Measurements from ENCODE around the gene PCDH8. TPM values are rescaled to one million over a fixed set of nuclear protein-coding genes. Genes with fewer than 3 reads are reported as not detected.

PCDH8 gene, protein sequence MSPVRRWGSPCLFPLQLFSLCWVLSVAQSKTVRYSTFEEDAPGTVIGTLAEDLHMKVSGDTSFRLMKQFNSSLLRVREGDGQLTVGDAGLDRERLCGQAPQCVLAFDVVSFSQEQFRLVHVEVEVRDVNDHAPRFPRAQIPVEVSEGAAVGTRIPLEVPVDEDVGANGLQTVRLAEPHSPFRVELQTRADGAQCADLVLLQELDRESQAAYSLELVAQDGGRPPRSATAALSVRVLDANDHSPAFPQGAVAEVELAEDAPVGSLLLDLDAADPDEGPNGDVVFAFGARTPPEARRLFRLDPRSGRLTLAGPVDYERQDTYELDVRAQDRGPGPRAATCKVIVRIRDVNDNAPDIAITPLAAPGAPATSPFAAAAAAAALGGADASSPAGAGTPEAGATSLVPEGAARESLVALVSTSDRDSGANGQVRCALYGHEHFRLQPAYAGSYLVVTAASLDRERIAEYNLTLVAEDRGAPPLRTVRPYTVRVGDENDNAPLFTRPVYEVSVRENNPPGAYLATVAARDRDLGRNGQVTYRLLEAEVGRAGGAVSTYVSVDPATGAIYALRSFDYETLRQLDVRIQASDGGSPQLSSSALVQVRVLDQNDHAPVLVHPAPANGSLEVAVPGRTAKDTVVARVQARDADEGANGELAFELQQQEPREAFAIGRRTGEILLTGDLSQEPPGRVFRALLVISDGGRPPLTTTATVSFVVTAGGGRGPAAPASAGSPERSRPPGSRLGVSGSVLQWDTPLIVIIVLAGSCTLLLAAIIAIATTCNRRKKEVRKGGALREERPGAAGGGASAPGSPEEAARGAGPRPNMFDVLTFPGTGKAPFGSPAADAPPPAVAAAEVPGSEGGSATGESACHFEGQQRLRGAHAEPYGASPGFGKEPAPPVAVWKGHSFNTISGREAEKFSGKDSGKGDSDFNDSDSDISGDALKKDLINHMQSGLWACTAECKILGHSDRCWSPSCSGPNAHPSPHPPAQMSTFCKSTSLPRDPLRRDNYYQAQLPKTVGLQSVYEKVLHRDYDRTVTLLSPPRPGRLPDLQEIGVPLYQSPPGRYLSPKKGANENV
- total RNA-seq: 0.27 TPM

DNA sequence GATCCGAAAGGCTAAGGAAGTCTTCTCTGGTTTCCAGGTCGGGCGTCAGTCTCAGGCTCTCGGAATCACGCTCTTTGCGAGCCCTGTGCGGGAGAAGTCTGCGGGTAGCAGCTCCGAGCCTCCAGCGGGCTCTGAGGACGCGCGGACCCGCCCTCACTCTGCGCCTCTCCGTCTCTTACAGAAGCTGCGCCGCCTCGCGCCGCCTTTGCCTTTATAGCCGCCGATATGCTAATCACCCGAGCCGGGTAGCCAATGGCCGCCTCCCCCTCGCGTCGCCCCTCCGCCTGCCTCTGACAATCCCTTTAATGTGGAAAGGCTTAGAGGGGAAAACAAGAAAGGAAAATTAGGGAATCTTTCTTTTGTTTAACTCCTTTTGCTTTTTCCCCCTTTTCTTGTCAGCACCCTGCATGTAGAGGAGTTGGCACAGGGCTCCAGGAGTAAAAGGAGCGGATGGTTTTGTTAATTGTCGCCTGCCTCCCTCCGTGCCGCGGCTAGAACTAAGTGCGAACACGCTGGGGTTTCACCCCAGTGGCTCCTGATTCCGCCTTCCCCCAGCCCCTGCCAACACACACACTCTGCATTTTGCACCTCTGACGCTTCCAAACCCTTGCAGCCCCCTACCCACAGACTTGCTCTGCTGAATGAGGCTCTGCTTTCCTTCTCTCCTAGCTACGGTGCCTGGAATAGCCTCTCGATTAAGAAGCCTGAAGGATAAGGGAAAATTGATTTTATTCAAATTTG, at the start of gene PCDH8:
TSS of gene PCDH8 (minus strand) at position 186 of the 741 bp plus-strand sequence. CDS start 204 bp downstream, outside the sequence.
- peak in 2 of 3 donors; percentile 53 to 61 for DNase-seq (ENCODE audit: low read depth in 2 of 3, low spot score in 2 of 3)

DNA sequence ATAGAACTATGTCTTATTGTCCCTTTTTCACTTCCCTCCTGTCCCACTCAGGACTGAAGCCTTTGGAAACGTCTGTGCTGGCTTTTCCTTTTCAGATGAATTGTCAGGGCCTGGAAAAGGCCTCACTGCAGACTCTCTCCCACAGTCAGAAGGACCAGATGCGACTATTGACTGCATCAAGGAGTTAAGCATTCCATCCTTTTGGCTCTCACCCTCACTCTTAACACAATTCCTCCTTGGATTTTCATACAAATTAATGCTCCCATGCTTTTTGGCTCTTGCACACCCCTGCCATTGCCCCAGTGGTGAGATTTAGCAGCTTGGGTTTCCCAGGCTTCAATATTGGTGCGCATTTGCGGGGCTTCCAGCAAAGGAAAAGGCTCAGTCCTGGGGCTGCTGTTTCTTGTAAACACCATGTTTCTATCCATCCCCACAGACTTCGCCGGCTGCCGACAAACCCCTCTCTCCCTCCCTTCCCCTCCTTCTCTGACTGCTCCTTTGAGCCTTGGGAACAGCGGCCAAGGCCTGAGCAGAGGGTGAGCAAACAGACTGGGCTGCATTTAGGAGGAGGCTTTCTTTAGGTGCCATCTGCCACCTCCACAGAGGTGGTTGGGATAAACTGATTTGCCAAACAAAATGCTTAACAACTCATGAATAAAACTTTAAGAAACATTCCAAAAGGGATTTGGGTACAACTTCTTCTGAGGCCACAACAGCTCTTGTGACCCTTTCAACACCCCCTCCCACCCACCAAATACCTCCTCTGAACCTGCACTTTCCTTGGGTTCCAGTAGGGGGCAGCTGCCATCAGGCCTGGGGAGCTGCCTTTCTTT, 48.6 kb upstream of the PCDH8 start:
- peak in 1 of 3 donors; percentile 35 for DNase-seq (ENCODE audit: low read depth in 2 of 3, low spot score in 2 of 3)

DNA sequence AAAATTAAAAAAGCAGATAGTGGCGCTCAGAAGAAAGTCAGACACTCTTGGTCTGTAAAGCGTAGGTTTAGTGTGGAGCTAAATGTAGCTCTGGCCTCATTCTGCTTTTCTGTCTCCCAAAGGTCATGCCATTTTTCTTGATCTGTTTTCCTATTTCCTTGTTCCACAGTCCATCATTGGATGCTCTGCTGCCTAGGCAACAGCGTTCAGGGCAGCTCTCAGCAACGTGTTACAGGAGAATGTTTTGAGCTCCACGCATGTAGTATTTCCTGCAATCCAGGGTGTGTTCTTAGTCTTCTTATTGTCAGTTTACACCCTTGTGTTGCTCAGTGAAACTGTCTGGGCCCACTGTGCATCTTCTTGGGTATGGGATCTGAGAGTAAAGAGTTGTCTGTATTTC, 46.0 kb upstream of the PCDH8 start:
- no peak for DNase-seq (ENCODE audit: low read depth in 2 of 3, low spot score in 2 of 3)

DNA sequence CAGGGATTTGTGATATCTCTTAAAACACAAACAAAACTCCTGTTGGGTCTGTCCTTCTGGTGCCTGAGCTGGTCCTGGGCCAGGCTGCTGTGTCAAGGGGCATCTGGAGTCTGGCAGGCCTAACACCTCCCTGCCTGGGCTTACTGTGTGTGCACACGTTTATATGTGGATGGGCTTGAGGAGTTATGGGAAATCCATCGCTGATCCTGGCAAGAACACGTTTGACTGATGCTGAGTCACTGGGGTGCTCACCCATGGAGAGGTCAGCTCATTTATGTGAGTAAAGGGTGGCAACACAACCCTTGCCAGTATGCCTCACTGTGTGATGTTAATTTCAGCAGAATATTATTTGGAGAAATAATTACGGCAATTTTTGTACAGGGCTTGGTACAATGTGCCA, 44.5 kb upstream of the PCDH8 start:
- DNase-seq (ENCODE audit: low read depth in 2 of 3, low spot score in 2 of 3): no peak

DNA sequence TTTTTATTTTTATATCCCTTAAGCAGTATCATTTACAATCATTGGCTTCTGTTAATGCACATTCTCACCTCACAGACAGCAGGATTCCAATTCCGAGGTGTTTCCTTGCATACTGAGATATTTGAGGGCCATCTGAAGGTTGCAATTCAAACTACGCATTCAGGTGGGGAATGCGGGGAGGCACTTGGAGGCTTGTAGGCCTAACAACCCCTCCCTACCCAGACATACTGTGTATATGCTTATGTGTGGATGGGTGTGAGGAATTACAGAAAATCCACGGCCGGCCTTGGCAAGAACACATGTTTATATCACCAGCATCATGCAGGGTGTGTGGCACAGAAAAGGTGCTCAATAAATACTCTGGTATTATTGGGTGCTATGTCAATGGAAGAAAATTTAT, 43.3 kb upstream of the PCDH8 start:
- no peak for DNase-seq (ENCODE audit: low read depth in 2 of 3, low spot score in 2 of 3)

DNA sequence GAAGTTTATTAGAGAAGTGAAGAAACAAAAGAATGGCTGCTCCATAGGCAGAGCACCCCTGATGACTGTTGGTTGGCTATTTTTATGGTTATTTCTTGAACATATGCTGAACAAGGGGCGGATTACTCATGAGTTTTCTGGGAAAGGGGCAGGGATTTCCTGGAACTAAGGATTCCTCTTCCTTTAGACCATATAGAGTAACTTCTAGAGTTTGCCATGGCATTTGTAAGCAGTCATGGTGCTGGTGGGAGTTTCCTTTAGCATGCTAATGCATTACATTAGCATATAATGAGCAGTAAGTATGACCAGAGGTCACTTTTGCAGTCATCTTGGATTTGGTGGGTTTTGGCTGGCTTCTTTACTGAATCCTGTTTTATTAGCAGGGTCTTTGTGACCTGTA, 38.7 kb upstream of the PCDH8 start:
- DNase-seq (ENCODE audit: low read depth in 2 of 3, low spot score in 2 of 3): no peak

DNA sequence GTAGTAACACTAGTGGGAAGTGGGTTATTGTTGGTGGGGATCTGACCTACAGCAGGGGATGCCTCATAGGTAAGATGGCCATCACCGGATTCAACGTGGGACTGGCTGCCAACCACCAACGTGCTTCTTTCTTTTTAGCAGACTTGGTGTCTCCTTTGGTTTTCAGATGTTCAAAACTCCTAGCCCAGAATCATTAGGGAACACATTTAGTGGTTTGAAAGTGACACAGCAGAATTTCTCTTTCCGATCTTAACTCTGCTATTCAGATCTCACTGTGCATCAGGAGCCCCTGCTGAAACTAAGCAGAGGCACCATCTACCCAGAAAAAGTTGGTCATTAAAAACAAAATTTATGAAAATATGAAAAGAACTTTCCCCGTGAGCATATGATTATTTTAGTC, 36.7 kb upstream of the PCDH8 start:
- DNase-seq (ENCODE audit: low read depth in 2 of 3, low spot score in 2 of 3): peak in 2 of 3 donors; percentile 40 to 83

DNA sequence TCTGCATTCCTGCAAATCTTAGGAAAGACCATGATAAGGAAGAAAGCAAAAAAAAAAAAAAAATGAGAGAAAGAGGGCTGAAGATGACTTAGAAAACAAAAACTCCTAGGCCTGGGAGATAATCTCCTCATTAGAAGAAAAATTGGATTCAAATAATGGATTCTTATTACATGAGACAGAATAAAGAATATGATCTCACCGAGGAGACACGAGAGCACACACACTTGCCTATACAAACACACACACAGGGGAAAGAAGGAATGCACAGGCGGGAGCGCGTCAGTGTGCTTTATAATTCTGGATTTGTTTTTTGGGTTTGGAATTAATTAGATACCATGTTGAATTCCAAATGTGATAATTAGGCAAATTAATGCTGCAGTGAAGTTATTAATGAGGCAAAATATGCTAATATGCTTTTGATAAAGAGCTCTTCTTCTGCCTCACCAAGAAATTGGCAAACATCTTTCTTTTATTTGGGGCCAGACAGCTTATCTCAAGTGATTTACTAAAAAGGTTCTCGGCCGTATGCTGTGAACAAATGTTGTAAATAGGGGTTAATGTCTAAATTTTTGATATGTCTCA, 36.1 kb upstream of the PCDH8 start:
- no peak for DNase-seq (ENCODE audit: low read depth in 2 of 3, low spot score in 2 of 3)

DNA sequence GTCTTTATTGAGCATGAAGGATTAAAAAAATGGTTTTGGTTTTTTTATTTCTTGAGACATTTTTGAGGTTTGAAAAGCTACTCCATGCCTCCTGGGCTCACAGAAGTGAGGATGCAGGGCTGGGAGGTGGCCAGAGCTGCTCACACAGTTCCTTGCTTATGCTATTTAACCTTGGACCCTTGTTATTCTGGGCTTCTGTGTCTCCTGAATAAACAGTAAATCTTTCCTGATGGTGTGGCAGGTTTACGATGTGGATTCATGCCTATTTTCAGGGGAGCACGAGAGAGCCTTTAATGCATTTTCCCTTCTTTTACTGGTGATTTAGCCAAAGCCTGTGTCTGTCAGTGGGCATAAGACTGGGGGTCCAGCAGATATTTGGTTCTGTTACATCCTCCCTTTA, 34.3 kb upstream of the PCDH8 start:
- DNase-seq (ENCODE audit: low read depth in 2 of 3, low spot score in 2 of 3): no peak

DNA sequence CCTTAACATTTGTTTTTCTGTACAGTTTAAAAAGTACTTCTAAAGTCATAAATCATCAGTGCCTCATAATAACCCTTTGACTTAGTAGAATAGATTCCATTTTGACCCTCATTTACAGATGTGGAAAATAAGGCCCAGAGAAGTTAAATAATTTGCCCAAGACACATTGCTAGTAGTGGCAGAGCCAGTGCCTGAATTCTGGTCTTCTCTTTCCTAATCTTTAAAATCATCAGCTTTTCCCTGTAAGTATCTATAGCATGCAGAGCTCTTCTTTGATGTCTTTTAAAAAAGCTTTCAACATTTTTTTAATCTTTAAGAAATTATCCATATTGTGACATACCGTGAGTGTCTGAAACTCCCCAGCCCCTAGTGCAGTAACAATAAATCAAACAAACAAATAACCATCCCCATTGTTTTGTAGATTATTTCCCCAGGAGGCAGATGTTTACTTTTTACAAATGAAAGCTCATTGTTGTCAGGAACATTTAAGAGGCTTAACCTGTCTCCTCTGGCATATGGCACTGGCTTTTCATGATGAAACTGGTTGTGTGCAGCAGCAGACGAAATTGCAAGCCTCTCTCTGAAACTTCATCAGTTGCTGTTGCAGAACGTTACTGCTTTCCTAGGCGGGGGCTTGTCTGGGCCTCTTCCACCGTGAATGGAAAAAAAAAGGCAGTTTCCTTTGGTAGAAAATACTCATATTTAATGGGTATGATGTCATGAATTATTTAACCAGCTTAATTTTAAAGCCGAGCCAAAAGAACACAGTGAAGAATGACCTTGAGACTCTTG, 31.7 kb upstream of the PCDH8 start:
- no peak for DNase-seq (ENCODE audit: low read depth in 2 of 3, low spot score in 2 of 3)

DNA sequence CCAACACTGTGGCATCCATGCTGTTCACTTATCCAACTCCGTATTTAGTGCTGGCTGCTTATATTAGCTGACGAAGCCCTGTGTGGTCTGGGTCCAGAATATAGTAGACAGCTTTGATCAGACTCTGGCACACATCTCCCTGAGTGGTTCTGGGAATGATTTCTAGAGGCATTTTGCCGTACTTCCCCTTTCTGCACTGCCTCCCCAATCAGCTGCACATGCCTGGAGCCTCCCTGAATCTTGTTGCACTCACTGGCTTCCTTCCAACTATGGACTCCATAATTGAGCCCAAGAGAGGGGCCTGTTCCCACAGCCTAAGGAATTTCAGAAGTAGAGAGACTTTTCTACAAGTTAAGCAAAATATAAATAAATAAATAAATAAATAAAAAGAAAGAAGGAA, 30.4 kb upstream of the PCDH8 start:
- no peak for DNase-seq (ENCODE audit: low read depth in 2 of 3, low spot score in 2 of 3)

DNA sequence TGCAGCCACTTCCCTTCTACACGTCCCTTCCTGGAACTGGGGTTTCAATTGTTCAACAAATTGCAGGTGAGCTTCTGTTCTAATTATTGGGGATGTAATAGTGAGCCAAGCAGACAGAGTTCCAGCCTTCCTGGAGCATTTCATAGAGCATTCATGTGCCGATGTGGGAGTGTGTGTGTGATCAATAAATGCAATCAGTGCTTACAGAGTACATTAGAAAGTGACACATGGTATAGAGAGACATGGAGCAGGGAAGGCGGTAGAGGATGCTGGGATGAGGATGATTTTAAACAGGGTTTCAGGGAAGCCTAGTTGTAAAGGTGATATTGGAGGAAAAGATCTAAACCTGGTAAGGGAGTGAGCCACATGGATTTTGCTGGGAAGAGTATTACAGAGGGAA, 21.7 kb upstream of the PCDH8 start:
- no peak for DNase-seq (ENCODE audit: low read depth in 2 of 3, low spot score in 2 of 3)

DNA sequence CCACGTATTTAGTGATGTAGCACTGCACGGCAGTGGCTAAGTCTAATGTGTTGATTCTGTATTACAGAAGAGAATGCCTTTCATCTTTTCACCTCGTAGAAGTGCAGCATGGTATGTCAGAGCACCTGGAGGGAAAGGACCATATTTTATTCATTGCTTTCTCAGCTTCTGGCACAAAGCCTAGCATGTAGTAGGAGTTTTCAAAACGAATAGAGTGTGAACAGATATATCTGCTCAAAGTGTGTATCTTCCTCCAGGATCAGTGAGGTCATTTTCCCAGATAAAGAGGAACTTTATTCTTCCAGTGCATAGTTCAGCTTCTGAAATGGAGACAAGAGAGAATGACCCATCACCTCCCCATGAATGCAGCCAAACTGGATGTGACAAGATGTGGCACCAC, 21.2 kb upstream of the PCDH8 start:
- no peak for DNase-seq (ENCODE audit: low read depth in 2 of 3, low spot score in 2 of 3)

DNA sequence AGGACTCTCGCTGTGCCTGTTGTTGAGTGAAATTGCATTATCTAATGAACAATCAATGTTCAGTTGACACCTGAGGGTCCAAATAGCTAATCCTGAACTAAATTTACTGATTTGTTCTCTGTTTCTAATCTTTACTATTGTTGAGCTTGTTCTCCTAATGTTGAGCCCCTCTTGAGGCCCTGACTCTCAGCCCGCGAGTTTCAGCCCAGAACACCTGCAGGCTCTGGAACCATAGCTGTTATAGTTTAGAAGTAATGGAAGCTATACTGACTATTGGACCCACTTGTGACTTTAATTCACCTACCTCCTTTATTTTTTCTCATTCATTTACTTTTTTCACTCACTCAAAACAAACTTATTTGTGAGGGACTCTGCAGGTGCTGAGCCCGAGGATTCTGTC, 20.6 kb upstream of the PCDH8 start:
- no peak for DNase-seq (ENCODE audit: low read depth in 2 of 3, low spot score in 2 of 3)

DNA sequence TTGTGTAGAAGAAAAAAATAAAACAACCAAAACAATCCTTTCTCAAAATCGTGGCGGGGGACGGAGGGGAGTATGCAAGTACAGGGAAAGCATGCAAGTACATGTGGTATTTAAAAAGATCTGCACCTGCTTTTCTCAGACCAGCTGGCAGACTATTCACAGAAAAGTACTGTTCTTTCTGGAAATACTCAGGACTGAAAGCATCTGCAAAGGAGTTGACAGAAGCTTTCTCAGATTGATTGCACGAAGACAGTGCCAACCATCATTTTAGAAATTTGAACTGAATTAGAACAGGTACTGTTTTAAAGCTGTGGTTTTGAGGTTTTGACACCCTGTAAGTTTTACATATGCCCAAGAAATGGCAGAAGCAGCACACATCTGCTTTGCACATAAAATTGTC, 19.8 kb upstream of the PCDH8 start:
- no peak for DNase-seq (ENCODE audit: low read depth in 2 of 3, low spot score in 2 of 3)

DNA sequence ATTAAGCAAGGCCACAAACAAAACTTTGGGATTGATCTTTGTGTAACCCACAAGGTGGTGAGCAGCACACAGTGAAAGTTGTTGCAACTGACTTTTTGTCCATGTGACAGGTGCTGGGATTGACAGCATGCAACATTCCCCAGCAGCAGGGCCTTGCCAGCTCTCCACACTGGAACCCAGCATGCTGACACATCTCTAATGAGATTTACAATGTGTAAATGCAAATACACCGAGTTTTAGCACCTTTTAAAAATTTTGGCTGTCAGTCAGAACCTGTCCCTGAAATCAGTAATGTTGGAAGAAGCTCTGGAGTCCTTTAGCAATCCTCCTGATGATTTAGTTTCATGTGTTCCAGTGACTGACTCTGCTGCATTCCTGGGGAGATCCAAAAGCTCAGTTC, 16.5 kb upstream of the PCDH8 start:
- no peak for DNase-seq (ENCODE audit: low read depth in 2 of 3, low spot score in 2 of 3)

DNA sequence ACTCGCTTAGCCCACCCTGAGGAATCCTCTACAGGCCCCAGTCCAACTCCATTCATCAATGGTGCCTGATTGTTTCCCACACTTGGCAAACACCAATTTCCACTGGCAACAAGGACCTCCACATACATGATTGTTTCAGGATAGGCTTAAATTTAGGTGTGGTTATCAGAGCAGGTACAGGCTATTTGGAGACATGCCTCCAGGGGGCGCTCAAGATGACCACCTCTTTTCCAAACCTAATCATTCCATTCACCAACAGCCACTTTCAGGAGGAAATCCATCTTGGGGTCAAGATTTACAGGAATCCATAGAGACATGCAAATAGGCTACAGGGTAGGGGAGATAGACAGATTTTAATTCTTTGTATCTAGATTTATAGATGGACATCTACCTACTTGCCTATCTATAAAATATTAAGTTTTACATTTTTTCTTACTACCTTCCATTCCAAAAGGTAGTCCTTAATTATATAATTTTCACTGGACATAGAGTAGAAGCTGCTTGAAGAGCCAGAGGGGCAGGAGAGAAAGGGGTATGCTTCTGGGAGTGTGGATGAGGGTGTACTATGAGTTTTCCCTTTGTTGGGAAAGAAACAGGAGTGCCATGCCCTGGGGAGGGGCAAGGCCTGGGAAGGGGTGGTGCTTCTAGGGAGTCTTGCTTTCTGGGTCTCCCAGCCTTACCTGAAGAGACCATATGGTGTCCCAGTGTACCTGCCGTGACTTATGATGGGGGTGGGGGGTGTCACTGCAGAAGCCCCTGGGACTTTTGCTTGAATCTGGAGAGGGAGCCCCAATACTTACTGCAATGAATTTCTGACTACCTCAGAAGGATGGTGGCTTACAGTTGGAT, 14.1 kb upstream of the PCDH8 start:
- peak in 1 of 3 donors; percentile 30 for DNase-seq (ENCODE audit: low read depth in 2 of 3, low spot score in 2 of 3)

DNA sequence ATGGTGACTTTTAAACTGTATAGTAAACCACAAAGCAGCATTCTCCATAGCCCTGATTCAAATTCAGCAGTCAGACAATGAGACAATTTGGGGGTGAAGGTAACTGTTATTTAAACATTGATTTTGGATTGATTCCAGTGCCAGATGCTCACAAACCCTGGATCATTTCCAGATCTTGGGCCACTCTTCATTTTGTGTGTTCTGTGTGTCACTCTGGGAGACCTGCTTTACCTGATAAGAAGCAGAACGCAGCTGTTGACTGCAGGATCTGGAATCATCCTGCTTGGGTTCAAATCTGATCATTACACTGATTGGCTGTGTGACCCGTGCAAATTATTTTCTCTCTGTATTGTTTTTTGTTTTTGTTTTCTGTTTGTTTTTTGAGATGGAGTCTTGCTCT, 4.0 kb upstream of the PCDH8 start:
- no peak for DNase-seq (ENCODE audit: low read depth in 2 of 3, low spot score in 2 of 3)

All from hematopoietic multipotent progenitor cell (in vitro differentiated cells).